ENCODE measurements around the gene LGALS13.
A peak's percentile ranks its signal among the peaks of the same experiment; 100 is the strongest.
"Not testable (repeated sequence)": the region's sequence is repeated elsewhere in the genome, so short reads cannot be mapped to it uniquely, and the experiment has no call there.

The LGALS13 gene

DNA sequence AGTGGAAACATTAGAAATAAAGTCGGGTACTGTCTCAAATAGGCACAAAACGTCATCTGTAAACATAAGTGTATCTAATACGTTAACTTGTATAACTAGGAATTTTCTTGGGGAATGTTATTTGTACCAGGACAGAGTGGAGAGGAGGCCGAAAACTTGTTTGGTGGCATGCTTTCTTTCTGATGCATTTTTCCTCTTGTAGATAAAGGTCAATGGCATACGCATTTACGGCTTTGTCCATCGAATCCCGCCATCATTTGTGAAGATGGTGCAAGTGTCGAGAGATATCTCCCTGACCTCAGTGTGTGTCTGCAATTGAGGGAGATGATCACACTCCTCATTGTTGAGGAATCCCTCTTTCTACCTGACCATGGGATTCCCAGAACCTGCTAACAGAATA is 4.7 kb downstream of the LGALS13 start:
- no peak for FAIRE-seq
- TF ChIP-seq TAF1 (IDR thresholded peaks at IDR 0.05; ENCODE audit: low read depth, low read length) = no peak
- no peak for DNase-seq (ENCODE audit: insufficient read length, low spot score)

DNA sequence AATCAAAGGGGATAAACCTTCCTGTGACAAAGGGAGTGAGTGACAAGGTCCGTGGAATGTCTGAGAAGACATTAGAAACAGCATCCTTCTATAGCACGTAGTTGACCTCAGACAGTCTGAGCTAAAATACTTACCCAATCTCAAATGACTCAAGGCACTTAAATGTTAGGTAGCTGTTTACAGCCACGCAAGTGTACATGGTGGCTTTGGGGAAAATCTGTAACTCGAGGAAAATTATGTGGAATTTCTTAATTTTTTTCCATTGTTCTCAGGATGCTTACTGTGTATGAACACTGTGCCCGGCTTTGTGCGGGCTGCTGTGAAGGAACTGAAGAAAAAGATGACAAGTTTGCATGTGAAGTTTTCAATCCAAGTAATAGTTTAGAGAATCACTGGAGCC is 5.2 kb downstream of the LGALS13 start:
- no peak for FAIRE-seq
- TF ChIP-seq PAX5 (IDR thresholded peaks at IDR 0.05; ENCODE audit: insufficient read depth, low read length, severe bottlenecking) (no peak), POLR2A (IDR thresholded peaks at IDR 0.05; ENCODE audit: low read depth, low read length) (no peak)

DNA sequence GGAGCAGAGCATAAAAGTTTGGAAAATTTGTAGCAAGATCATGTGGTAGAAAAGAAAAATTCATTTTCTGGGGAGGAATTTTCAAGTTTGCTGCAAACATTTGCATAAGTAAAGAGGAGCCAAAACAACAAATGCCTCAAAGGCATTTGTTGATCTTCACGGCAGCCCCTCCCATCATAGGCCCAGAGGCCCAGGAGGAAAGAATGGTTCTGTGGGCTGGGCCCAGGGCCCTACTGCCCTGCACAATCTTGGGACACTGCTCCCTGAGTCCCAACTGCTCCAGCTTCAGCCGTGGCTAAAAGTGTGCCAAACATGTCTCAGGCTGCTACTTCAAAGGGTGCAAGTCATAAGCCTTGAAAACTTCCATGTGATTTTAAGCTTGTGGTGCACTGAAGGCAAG is 11.3 kb downstream of the LGALS13 start:
- DNase-seq (ENCODE audit: insufficient read length, low spot score) (no peak), FAIRE-seq (no peak)
- TF ChIP-seq POLR2AphosphoS5 (IDR thresholded peaks at IDR 0.05; ENCODE audit: low read depth, low read length) = no peak
- no peak for TF ChIP-seq POLR2A (IDR thresholded peaks at IDR 0.05; ENCODE audit: low read depth, low read length)
- no peak for TF ChIP-seq TAF1 (IDR thresholded peaks at IDR 0.05; ENCODE audit: low read depth, low read length)
- TF ChIP-seq POU2F2 (IDR thresholded peaks at IDR 0.05; ENCODE audit: low read depth, low read length) = no peak
- no peak for TF ChIP-seq SPI1 (IDR thresholded peaks at IDR 0.05; ENCODE audit: low read depth, low read length)

More for the DNA sequence above, 5.2 kb downstream of the LGALS13 start:
- DNase-seq (ENCODE audit: insufficient read length, low spot score) = no peak

- TF ChIP-seq POLR2A (IDR thresholded peaks at IDR 0.05; ENCODE audit: low read depth, low read length) = no peak
- TF ChIP-seq POU2F2 (IDR thresholded peaks at IDR 0.05; ENCODE audit: low read depth, low read length) = no peak
- no peak for TF ChIP-seq POLR2AphosphoS5 (IDR thresholded peaks at IDR 0.05; ENCODE audit: low read depth, low read length)
- TF ChIP-seq SPI1 (IDR thresholded peaks at IDR 0.05; ENCODE audit: low read depth, low read length) = no peak
- DNase-seq (ENCODE audit: insufficient read length, low spot score) (no peak), FAIRE-seq (no peak)
Measured at GRCh38 chr19:39617745-39618144, 15.4 kb downstream of the LGALS13 start.

DNA sequence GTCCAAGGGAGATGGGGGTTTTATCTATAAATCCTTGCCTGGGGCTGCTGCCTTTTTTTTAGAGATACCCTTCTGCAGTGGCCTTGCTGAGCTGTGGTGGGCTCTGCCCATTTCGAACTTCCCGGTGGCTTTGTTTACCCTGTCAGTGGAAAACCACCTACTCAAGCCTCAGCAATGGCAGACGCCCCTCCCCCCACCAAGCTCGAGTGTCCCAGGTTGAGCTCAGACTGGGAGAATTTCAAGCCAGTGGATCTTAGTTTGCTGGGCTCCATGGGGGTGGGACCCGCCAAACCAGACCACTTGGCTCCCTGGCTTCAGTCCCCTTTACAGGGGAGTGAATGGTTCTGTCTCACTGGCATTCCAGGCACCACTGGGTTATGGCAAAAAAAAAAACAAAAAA is 21.6 kb downstream of the LGALS13 start:
- FAIRE-seq = no peak
- no peak for DNase-seq (ENCODE audit: insufficient read length, low spot score)

GRCh38 chr19:39627631-39628030 is 25.3 kb downstream of the LGALS13 start:
- DNase-seq (ENCODE audit: insufficient read length, low spot score) = not testable (repeated sequence)
- FAIRE-seq = peak; percentile 86

More for the DNA sequence above, 21.6 kb downstream of the LGALS13 start:
- no peak for TF ChIP-seq POU2F2 (IDR thresholded peaks at IDR 0.05; ENCODE audit: low read depth, low read length)
- TF ChIP-seq TAF1 (IDR thresholded peaks at IDR 0.05; ENCODE audit: low read depth, low read length) = no peak
- TF ChIP-seq SPI1 (IDR thresholded peaks at IDR 0.05; ENCODE audit: low read depth, low read length) = no peak
- no peak for TF ChIP-seq PAX5 (IDR thresholded peaks at IDR 0.05; ENCODE audit: insufficient read depth, low read length, severe bottlenecking)
- TF ChIP-seq POLR2A (IDR thresholded peaks at IDR 0.05; ENCODE audit: low read depth, low read length) = no peak
- TF ChIP-seq POLR2AphosphoS5 (IDR thresholded peaks at IDR 0.05; ENCODE audit: low read depth, low read length) = no peak

GRCh38 chr19:39631178-39631577 is 28.9 kb downstream of the LGALS13 start:
- no peak for TF ChIP-seq POU2F2 (IDR thresholded peaks at IDR 0.05; ENCODE audit: low read depth, low read length)
- FAIRE-seq (no peak), DNase-seq (ENCODE audit: insufficient read length, low spot score) (no peak)

DNA sequence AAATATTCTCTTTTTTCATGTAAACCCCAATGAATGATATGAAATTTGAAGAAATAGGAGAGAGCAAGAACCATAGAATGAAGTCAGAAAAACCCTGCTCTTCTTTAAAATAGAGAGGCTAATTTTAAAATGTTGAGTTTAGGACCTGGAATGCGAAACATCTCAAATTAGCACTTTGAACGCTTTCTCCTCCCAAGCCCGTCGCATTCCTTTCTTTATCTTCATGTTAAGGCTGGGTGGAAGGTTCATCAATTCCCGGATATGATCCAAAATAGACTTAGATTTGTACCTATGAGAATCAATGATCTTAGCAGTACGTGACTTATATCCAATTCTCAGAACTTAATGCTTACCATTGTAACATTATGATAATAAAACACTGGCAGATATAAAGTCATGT is 29.3 kb downstream of the LGALS13 start:
- TF ChIP-seq PAX5 (IDR thresholded peaks at IDR 0.05; ENCODE audit: insufficient read depth, low read length, severe bottlenecking) = no peak
- TF ChIP-seq POLR2A (IDR thresholded peaks at IDR 0.05; ENCODE audit: low read depth, low read length) = no peak
- no peak for TF ChIP-seq SPI1 (IDR thresholded peaks at IDR 0.05; ENCODE audit: low read depth, low read length)
- TF ChIP-seq POU2F2 (IDR thresholded peaks at IDR 0.05; ENCODE audit: low read depth, low read length) = no peak
- no peak for TF ChIP-seq POLR2AphosphoS5 (IDR thresholded peaks at IDR 0.05; ENCODE audit: low read depth, low read length)
- TF ChIP-seq TAF1 (IDR thresholded peaks at IDR 0.05; ENCODE audit: low read depth, low read length) = no peak
- DNase-seq (ENCODE audit: insufficient read length, low spot score) (no peak), FAIRE-seq (no peak)

DNA sequence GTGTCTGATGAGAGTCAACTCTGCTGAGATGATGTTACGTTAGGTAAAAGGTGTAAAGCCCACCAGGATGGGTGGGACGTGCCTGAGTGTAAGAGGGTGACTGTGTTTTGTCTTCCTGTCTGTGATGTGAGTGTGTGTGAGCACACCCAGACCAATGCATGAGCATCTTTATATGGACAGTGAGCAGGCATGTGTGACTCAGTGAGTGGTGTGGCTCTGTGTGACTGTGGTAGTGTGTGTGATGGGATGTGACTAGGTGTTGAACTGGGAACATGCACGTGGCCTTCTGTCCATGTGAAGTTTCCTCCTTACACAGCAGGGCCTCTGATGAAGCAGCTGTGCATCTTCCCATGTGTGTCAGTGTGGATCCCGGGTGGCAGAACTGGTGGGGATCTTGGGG is 35.6 kb downstream of the LGALS13 start:
- FAIRE-seq (no peak), DNase-seq (ENCODE audit: insufficient read length, low spot score) (no peak)
- TF ChIP-seq POLR2AphosphoS5 (IDR thresholded peaks at IDR 0.05; ENCODE audit: low read depth, low read length) = no peak
- TF ChIP-seq POU2F2 (IDR thresholded peaks at IDR 0.05; ENCODE audit: low read depth, low read length) = no peak
- TF ChIP-seq PAX5 (IDR thresholded peaks at IDR 0.05; ENCODE audit: insufficient read depth, low read length, severe bottlenecking) = no peak
- no peak for TF ChIP-seq TAF1 (IDR thresholded peaks at IDR 0.05; ENCODE audit: low read depth, low read length)
- TF ChIP-seq POLR2A (IDR thresholded peaks at IDR 0.05; ENCODE audit: low read depth, low read length) = no peak
- no peak for TF ChIP-seq SPI1 (IDR thresholded peaks at IDR 0.05; ENCODE audit: low read depth, low read length)

GRCh38 chr19:39641773-39642172 is 39.4 kb downstream of the LGALS13 start:
- DNase-seq (ENCODE audit: insufficient read length, low spot score) = no peak
- no peak for FAIRE-seq
- no peak for TF ChIP-seq PAX5 (IDR thresholded peaks at IDR 0.05; ENCODE audit: insufficient read depth, low read length, severe bottlenecking)
- TF ChIP-seq POLR2AphosphoS5 (IDR thresholded peaks at IDR 0.05; ENCODE audit: low read depth, low read length) = no peak
- TF ChIP-seq POU2F2 (IDR thresholded peaks at IDR 0.05; ENCODE audit: low read depth, low read length) = no peak
- no peak for TF ChIP-seq SPI1 (IDR thresholded peaks at IDR 0.05; ENCODE audit: low read depth, low read length)
- TF ChIP-seq POLR2A (IDR thresholded peaks at IDR 0.05; ENCODE audit: low read depth, low read length) = no peak
- TF ChIP-seq TAF1 (IDR thresholded peaks at IDR 0.05; ENCODE audit: low read depth, low read length) = no peak

DNA sequence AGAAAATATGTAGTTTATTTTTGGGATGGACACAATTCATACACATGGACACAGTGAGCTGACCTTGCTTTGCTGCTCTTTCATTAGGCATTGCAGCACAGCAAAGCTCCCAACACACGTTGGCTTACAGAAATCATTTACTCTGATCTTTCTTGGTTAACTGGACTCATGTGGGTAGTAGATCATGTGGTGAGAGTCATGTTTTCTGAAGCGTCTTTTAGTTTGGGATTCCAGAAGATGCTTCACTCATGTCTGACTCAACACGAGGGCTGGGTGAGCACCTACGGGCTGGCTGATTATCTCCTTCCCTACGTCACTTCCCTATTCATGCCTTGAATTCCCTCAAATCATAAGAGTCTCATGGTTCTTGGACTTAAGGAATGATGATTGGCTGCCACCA is 41.3 kb downstream of the LGALS13 start:
- FAIRE-seq = no peak
- no peak for TF ChIP-seq POLR2AphosphoS5 (IDR thresholded peaks at IDR 0.05; ENCODE audit: low read depth, low read length)
- TF ChIP-seq PAX5 (IDR thresholded peaks at IDR 0.05; ENCODE audit: insufficient read depth, low read length, severe bottlenecking) = no peak
- TF ChIP-seq TAF1 (IDR thresholded peaks at IDR 0.05; ENCODE audit: low read depth, low read length) = no peak
- TF ChIP-seq POU2F2 (IDR thresholded peaks at IDR 0.05; ENCODE audit: low read depth, low read length) = no peak
- TF ChIP-seq POLR2A (IDR thresholded peaks at IDR 0.05; ENCODE audit: low read depth, low read length) = no peak
- no peak for TF ChIP-seq SPI1 (IDR thresholded peaks at IDR 0.05; ENCODE audit: low read depth, low read length)
- DNase-seq (ENCODE audit: insufficient read length, low spot score) = no peak

All from GM12891 (cell line).